Activated T-helper 2 cell treated with anti-CD3 and anti-CD28 coated beads, Interferon-gamma antibody, Interleukin-2, Interleukin-4, amounts not matched to agents 10 μg/mL and 5 μg/mL and 100 μg/mL, durations not matched to agents 14 hours and 24 hours and 36 hours (primary cell): ENCODE results near the gene KCTD17. TPM values are rescaled to one million over a fixed set of nuclear protein-coding genes. Genes with fewer than 3 reads are reported as not detected.

ENCODE experiments used
- DNase-seq: peaks from one replicate; pipeline ENCODE4 v3.0.0; 2021; ENCODE audit warnings: low spot score
- H3K27ac Mint-ChIP-seq: one replicate; pipeline ENCODE4 v1.8.0; 2021; ENCODE audit warnings: mixed read lengths
- H3K27me3 Mint-ChIP-seq: one replicate; pipeline ENCODE4 v1.8.0; 2021; ENCODE audit warnings: low read depth, mixed read lengths
- H3K36me3 Mint-ChIP-seq: one replicate; pipeline ENCODE4 v1.8.0; 2021; ENCODE audit warnings: low read depth, mixed read lengths
- H3K4me1 Mint-ChIP-seq: one replicate; pipeline ENCODE4 v1.8.0; 2021; ENCODE audit warnings: low read depth, mixed read lengths
- H3K4me3 Mint-ChIP-seq: one replicate; pipeline ENCODE4 v1.8.0; 2021; ENCODE audit warnings: low read depth, mild to moderate bottlenecking, moderate library complexity, mixed read lengths
- H3K9me3 Mint-ChIP-seq: one replicate; pipeline ENCODE4 v1.8.0; 2021; ENCODE audit warnings: mixed read lengths
- intact Hi-C: fragments of 100-400 bp; cut with micrococcal nuclease; formaldehyde crosslinking; loops from one replicate; pipeline ENCODE4 v1.15.1; 2023
- total RNA-seq: library from RNA; stranded (reverse); gene quantifications from 2 replicates; pipeline ENCODE4 v1.2.3, GENCODE V29; 2022

Gene KCTD17
- 70.4 and 81.9 TPM in 2 replicates for total RNA-seq

- Mint-ChIP-seq H3K9me3 (no peaks in the 10 kb centered on the region), H3K4me3 (peak within 1 kb of the TSS; percentile 83), H3K27ac (peak within 1 kb of the TSS; percentile 18), H3K27me3 (no peaks in the 10 kb centered on the region), H3K4me1 (peaks cover 10% of the 10 kb centered on the region), H3K36me3 (peaks cover 15% of the 10 kb centered on the region)
- DNase-seq, result peak; percentile 75
- intact Hi-C loops, result loop anchor here (2.0 kb wide), 1 partner anchor 147 kb away; no protein-coding TSS in a partner anchor
These were observed at the start of gene KCTD17 for GRCh38 chr22:37051391-37052385. TSS of gene KCTD17 (plus strand) at chr22:37051742. CDS start at chr22:37051761, 19 bp downstream.

GRCh38 chr22:37001826-37002225 lies 49.7 kb upstream of the KCTD17 start:
- Mint-ChIP-seq H3K4me1 (no peaks in the 10 kb centered on the region), H3K36me3 (no peaks in the 10 kb centered on the region), H3K9me3 (no peaks in the 10 kb centered on the region), H3K27ac (no peak overlapping the region), H3K27me3 (peaks cover 26% of the 10 kb centered on the region), H3K4me3 (no peak overlapping the region)
- intact Hi-C loops, result no loop called here
- no peak for DNase-seq

GRCh38 chr22:37002633-37003032 lies 48.9 kb upstream of the KCTD17 start:
- H3K36me3 Mint-ChIP-seq, result no peaks in the 10 kb centered on the region
- intact Hi-C loops, result no loop called here
- H3K4me3 Mint-ChIP-seq, result no peak overlapping the region
- no peak overlapping the region for H3K27ac Mint-ChIP-seq
- no peaks in the 10 kb centered on the region for H3K4me1 Mint-ChIP-seq
- H3K27me3 Mint-ChIP-seq, result peaks cover 27% of the 10 kb centered on the region
- no peak for DNase-seq
- H3K9me3 Mint-ChIP-seq, result no peaks in the 10 kb centered on the region

GRCh38 chr22:37007651-37008050 lies 43.9 kb upstream of the KCTD17 start:
- Mint-ChIP-seq H3K27me3 (peaks cover 42% of the 10 kb centered on the region), H3K4me1 (no peaks in the 10 kb centered on the region), H3K27ac (no peak overlapping the region), H3K9me3 (no peaks in the 10 kb centered on the region), H3K4me3 (no peak overlapping the region), H3K36me3 (no peaks in the 10 kb centered on the region)
- DNase-seq, result no peak
- intact Hi-C loops, result no loop called here

- Mint-ChIP-seq H3K27ac (no peak overlapping the region), H3K27me3 (peaks cover 42% of the 10 kb centered on the region), H3K9me3 (no peaks in the 10 kb centered on the region), H3K4me3 (no peak overlapping the region), H3K36me3 (no peaks in the 10 kb centered on the region), H3K4me1 (no peaks in the 10 kb centered on the region)
- no peak for DNase-seq
- intact Hi-C loops, result no loop called here
These were observed 43.2 kb upstream of the KCTD17 start for GRCh38 chr22:37008365-37008764.

GRCh38 chr22:37009490-37009889 lies 42.1 kb upstream of the KCTD17 start:
- Mint-ChIP-seq H3K27ac (no peak overlapping the region), H3K9me3 (no peaks in the 10 kb centered on the region), H3K4me1 (no peaks in the 10 kb centered on the region), H3K4me3 (no peak overlapping the region), H3K27me3 (peaks cover 39% of the 10 kb centered on the region), H3K36me3 (no peaks in the 10 kb centered on the region)
- no peak for DNase-seq
- intact Hi-C loops, result no loop called here

- H3K27ac Mint-ChIP-seq, result no peak overlapping the region
- intact Hi-C loops, result no loop called here
- no peaks in the 10 kb centered on the region for H3K9me3 Mint-ChIP-seq
- no peak overlapping the region for H3K4me3 Mint-ChIP-seq
- no peak for DNase-seq
- H3K4me1 Mint-ChIP-seq, result no peaks in the 10 kb centered on the region
- peaks cover 38% of the 10 kb centered on the region for H3K27me3 Mint-ChIP-seq
- no peaks in the 10 kb centered on the region for H3K36me3 Mint-ChIP-seq
These were observed 41.4 kb upstream of the KCTD17 start for GRCh38 chr22:37010174-37010573.

GRCh38 chr22:37010976-37011375 lies 40.6 kb upstream of the KCTD17 start:
- Mint-ChIP-seq H3K4me1 (no peaks in the 10 kb centered on the region), H3K36me3 (no peaks in the 10 kb centered on the region)
- intact Hi-C loops, result no loop called here

GRCh38 chr22:37011472-37011871 lies 40.1 kb upstream of the KCTD17 start:
- H3K4me1 Mint-ChIP-seq, result no peaks in the 10 kb centered on the region
- no peak for DNase-seq
- peaks cover 26% of the 10 kb centered on the region for H3K27me3 Mint-ChIP-seq
- intact Hi-C loops, result no loop called here
- no peaks in the 10 kb centered on the region for H3K36me3 Mint-ChIP-seq
- no peak overlapping the region for H3K4me3 Mint-ChIP-seq
- no peaks in the 10 kb centered on the region for H3K9me3 Mint-ChIP-seq
- no peak overlapping the region for H3K27ac Mint-ChIP-seq

More at GRCh38 chr22:37010976-37011375, 40.6 kb upstream of the KCTD17 start:
- Mint-ChIP-seq H3K4me3 (no peak overlapping the region), H3K9me3 (no peaks in the 10 kb centered on the region), H3K27me3 (peaks cover 30% of the 10 kb centered on the region), H3K27ac (no peak overlapping the region)
- DNase-seq, result no peak

- Mint-ChIP-seq H3K36me3 (no peaks in the 10 kb centered on the region), H3K27me3 (peaks cover 19% of the 10 kb centered on the region), H3K27ac (no peak overlapping the region), H3K4me1 (no peaks in the 10 kb centered on the region), H3K9me3 (no peaks in the 10 kb centered on the region), H3K4me3 (no peak overlapping the region)
- no peak for DNase-seq
- intact Hi-C loops, result no loop called here
These were observed 39.2 kb upstream of the KCTD17 start for GRCh38 chr22:37012262-37012904.

- Mint-ChIP-seq H3K4me3 (no peak overlapping the region), H3K9me3 (no peaks in the 10 kb centered on the region), H3K36me3 (no peaks in the 10 kb centered on the region), H3K27ac (no peak overlapping the region), H3K4me1 (no peaks in the 10 kb centered on the region), H3K27me3 (peaks cover 13% of the 10 kb centered on the region)
- intact Hi-C loops, result no loop called here
- DNase-seq, result no peak
These were observed 38.6 kb upstream of the KCTD17 start for GRCh38 chr22:37012956-37013355.

GRCh38 chr22:37014415-37014806 lies 37.1 kb upstream of the KCTD17 start:
- H3K4me3 Mint-ChIP-seq, result no peak overlapping the region
- intact Hi-C loops, result no loop called here

More at GRCh38 chr22:37014415-37014806, 37.1 kb upstream of the KCTD17 start:
- Mint-ChIP-seq H3K9me3 (no peaks in the 10 kb centered on the region), H3K36me3 (no peaks in the 10 kb centered on the region), H3K27me3 (peaks cover 5% of the 10 kb centered on the region), H3K4me1 (no peaks in the 10 kb centered on the region), H3K27ac (no peak overlapping the region)
- no peak for DNase-seq
